Measurements from ENCODE around the gene ZDHHC22. TPM values are rescaled to one million over a fixed set of nuclear protein-coding genes. Genes with fewer than 3 reads are reported as not detected.

ZDHHC22 gene
- total RNA-seq, 1 experiment from 2014 or later: 11.3 TPM

GRCh38 chr14:77094672-77095284 is 46.8 kb downstream of the ZDHHC22 start:
- no peak overlapping the region for H2BK12ac ChIP-seq (ENCODE audit: insufficient read length, low read depth, low read length)
- H3K14ac ChIP-seq (ENCODE audit: insufficient read depth, low read length): no peak overlapping the region
- no peak overlapping the region for H3K18ac ChIP-seq (ENCODE audit: insufficient read length, low read depth, low read length)
- no CpG with 5 or more reads among the region's 8 CpGs for WGBS (ENCODE audit: extremely low coverage, insufficient read length, low lambda C conversion rate)
- no peak overlapping the region for H2AFZ ChIP-seq (ENCODE audit: low read length)
- H3T11ph ChIP-seq (ENCODE audit: low read length): no peak overlapping the region
- no peak overlapping the region for H3K4me2 ChIP-seq (ENCODE audit: insufficient read depth, insufficient read length, low read length)
- H3K9ac ChIP-seq (ENCODE audit: extremely low read depth, insufficient read length, low read length): no peak overlapping the region
- H4K20me1 ChIP-seq (ENCODE audit: control insufficient read depth, insufficient read depth, insufficient read length): no peaks in the 10 kb centered on the region
- no peak overlapping the region for H2AK5ac ChIP-seq (ENCODE audit: insufficient read length, low read length)
- Mint-ChIP-seq H3K9me3 (peaks cover 14 to 18% of the 10 kb centered on the region in 2 experiments), H3K4me1 (peaks cover 34 to 41% of the 10 kb centered on the region in 2 experiments), H3K36me3 (ENCODE audit: insufficient read depth in 1 of 3, low read depth in 3 of 3) (peaks cover 7 to 15% (median 8%) of the 10 kb centered on the region in 3 experiments), H3K27me3 (ENCODE audit: low read depth) (peaks cover 2% of the 10 kb centered on the region; the same call in 1 of the 2 replicates), H3K4me3 (no peak overlapping the region; a peak in 1 of 5 replicates), H3K27ac (no peak overlapping the region)
- no peak overlapping the region for H4K91ac ChIP-seq (ENCODE audit: insufficient read length, low read depth, low read length)
- H3K27me3 ChIP-seq (ENCODE audit: insufficient read depth, low read length): no peaks in the 10 kb centered on the region
- H2BK20ac ChIP-seq (ENCODE audit: low read depth, low read length, poor library complexity, severe bottlenecking): no peak overlapping the region
- DNase-seq: peak; percentile 85
- no peak overlapping the region for H2BK5ac ChIP-seq (ENCODE audit: insufficient read length, low read length)
- no peak overlapping the region for H2BK120ac ChIP-seq (ENCODE audit: low read depth, low read length, poor library complexity, severe bottlenecking)
- no peak overlapping the region for H3K23ac ChIP-seq (ENCODE audit: insufficient read length, low read depth, low read length)
- no peaks in the 10 kb centered on the region for H3K79me1 ChIP-seq (ENCODE audit: insufficient read depth, low read depth, low read length, poor library complexity, severe bottlenecking)
- peaks cover 13% of the 10 kb centered on the region for H3K23me2 ChIP-seq (ENCODE audit: insufficient read length, low read depth, low read length, poor library complexity, severe bottlenecking)
- peaks cover 10% of the 10 kb centered on the region for H3K9me3 ChIP-seq (ENCODE audit: control insufficient read depth, low read depth, low read length)
- H4K8ac ChIP-seq (replicated peaks; ENCODE audit: insufficient read length, low read depth, low read length): no peak overlapping the region
- peak; percentile 90 for TF ChIP-seq CTCF (conservative IDR thresholded peaks at IDR 0.05)
- H3K4ac ChIP-seq (ENCODE audit: low read depth, low read length): no peak overlapping the region
- no peak overlapping the region for H3K27ac ChIP-seq (ENCODE audit: insufficient read length, low read depth, low read length)
- no peak overlapping the region for H2BK15ac ChIP-seq (ENCODE audit: low read depth, low read length)
- peaks cover 2% of the 10 kb centered on the region; the same call in 1 of the 2 replicates for H3K4me1 ChIP-seq (ENCODE audit: insufficient read depth, low read length)
- no peak overlapping the region for H3K56ac ChIP-seq (ENCODE audit: insufficient read length, low read depth, low read length)
- no peak overlapping the region for H4K5ac ChIP-seq (ENCODE audit: insufficient read length, low read depth, low read length)
- H3K79me2 ChIP-seq (ENCODE audit: insufficient read depth, low read length): peaks cover 5% of the 10 kb centered on the region; the same call in 1 of the 2 replicates

All from H9 (cell line).